ENCODE data around the gene RIIAD1. TPM values are rescaled to one million over a fixed set of nuclear protein-coding genes. Genes with fewer than 3 reads are reported as not detected.
A peak's percentile ranks its signal among the peaks of the same experiment; 100 is the strongest.

RIIAD1 gene
- total RNA-seq, 1 donor = not detected

DNA sequence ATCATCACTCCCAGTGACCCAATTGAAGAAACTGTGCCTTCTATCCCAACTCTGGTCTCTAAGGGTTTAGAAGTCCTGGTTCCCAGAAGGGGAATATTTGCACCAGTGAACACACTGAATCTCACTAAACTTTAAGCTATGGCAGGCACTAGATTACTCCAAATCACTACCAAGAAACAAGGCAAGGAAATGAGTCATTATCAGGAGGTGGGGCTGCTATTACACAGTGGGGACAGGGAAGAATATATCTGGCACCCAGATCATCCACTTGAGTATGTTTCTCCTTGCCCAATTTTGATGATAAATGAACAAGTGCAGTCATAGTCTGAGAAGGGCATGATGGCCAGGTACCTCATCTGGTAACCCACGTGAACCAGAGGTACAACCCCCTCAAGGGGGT lies 35.0 kb downstream of the RIIAD1 start:
- Histone ChIP-seq H3K9me3 (ENCODE audit: low read depth, low read length) (no peaks in the 10 kb centered on the region), H3K27me3 (ENCODE audit: insufficient read depth, low read length) (no peaks in the 10 kb centered on the region), H3K36me3 (ENCODE audit: insufficient read depth, low read length) (peaks cover 35% of the 10 kb centered on the region), H3K79me2 (ENCODE audit: insufficient read depth, low read length) (no peaks in the 10 kb centered on the region), H3K27ac (ENCODE audit: low read depth, low read length) (no peak overlapping the region), H3K4me2 (ENCODE audit: insufficient read depth, low read length) (no peak overlapping the region), H4K20me1 (ENCODE audit: insufficient read depth, low read length) (no peaks in the 10 kb centered on the region), H2AFZ (ENCODE audit: low read length) (no peak overlapping the region), H3K4me1 (ENCODE audit: insufficient read depth, low read length) (peaks cover 4% of the 10 kb centered on the region), H3K4me3 (ENCODE audit: insufficient read depth, low read length) (no peak overlapping the region)
- DNase-seq (ENCODE audit: insufficient read length, low spot score, missing footprints) = peak; percentile 71
- TF ChIP-seq CTCF (IDR thresholded peaks at IDR 0.05; ENCODE audit: extremely low read depth, low read depth, low read length) = no peak

DNA sequence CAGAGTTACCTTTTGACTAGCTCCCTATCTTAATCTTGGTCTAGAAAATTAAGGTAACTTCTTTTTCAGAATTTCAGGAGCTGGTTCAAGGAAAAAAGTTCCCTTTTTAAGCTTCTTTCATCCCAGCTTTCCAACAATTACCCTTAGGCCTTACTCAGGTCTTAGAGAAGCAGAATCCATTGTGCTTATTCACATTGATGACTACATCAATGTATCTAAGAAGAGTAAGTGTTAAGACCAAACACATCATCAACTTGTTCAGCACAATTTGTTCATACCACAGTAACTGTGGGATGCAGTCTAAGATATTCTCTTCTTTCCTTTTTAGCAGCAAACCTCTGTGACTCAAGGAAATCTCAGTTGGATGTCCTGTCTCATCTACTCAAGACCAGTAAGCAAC lies 37.9 kb downstream of the RIIAD1 start:
- TF ChIP-seq CTCF (IDR thresholded peaks at IDR 0.05; ENCODE audit: extremely low read depth, low read depth, low read length) = no peak

GRCh38 chr1:151760597-151761385 lies 39.5 kb downstream of the RIIAD1 start:
- H3K79me2 ChIP-seq (ENCODE audit: insufficient read depth, low read length) = peaks cover 4% of the 10 kb centered on the region
- H3K4me1 ChIP-seq (ENCODE audit: insufficient read depth, low read length) = peaks cover 15% of the 10 kb centered on the region
- H2AFZ ChIP-seq (ENCODE audit: low read length) = no peak overlapping the region
- no peaks in the 10 kb centered on the region for H4K20me1 ChIP-seq (ENCODE audit: insufficient read depth, low read length)
- H3K4me3 ChIP-seq (ENCODE audit: insufficient read depth, low read length) = no peak overlapping the region
- no peaks in the 10 kb centered on the region for H3K9me3 ChIP-seq (ENCODE audit: low read depth, low read length)
- H3K4me2 ChIP-seq (ENCODE audit: insufficient read depth, low read length) = no peak overlapping the region
- peak; percentile 38 for DNase-seq (ENCODE audit: insufficient read length, low spot score, missing footprints)
- no peaks in the 10 kb centered on the region for H3K27me3 ChIP-seq (ENCODE audit: insufficient read depth, low read length)
- no peak for TF ChIP-seq CTCF (IDR thresholded peaks at IDR 0.05; ENCODE audit: extremely low read depth, low read depth, low read length)
- H3K36me3 ChIP-seq (ENCODE audit: insufficient read depth, low read length) = peaks cover 45% of the 10 kb centered on the region
- no peak overlapping the region for H3K27ac ChIP-seq (ENCODE audit: low read depth, low read length)

More for the DNA sequence above, 37.9 kb downstream of the RIIAD1 start:
- H3K27me3 ChIP-seq (ENCODE audit: insufficient read depth, low read length) = no peaks in the 10 kb centered on the region
- no peak overlapping the region for H2AFZ ChIP-seq (ENCODE audit: low read length)
- DNase-seq (ENCODE audit: insufficient read length, low spot score, missing footprints) = no peak
- no peak overlapping the region for H3K4me2 ChIP-seq (ENCODE audit: insufficient read depth, low read length)
- peaks cover 3% of the 10 kb centered on the region for H3K79me2 ChIP-seq (ENCODE audit: insufficient read depth, low read length)
- H3K27ac ChIP-seq (ENCODE audit: low read depth, low read length) = no peak overlapping the region
- H3K4me1 ChIP-seq (ENCODE audit: insufficient read depth, low read length) = peaks cover 13% of the 10 kb centered on the region
- H3K4me3 ChIP-seq (ENCODE audit: insufficient read depth, low read length) = no peak overlapping the region
- peaks cover 45% of the 10 kb centered on the region for H3K36me3 ChIP-seq (ENCODE audit: insufficient read depth, low read length)
- no peaks in the 10 kb centered on the region for H3K9me3 ChIP-seq (ENCODE audit: low read depth, low read length)
- no peaks in the 10 kb centered on the region for H4K20me1 ChIP-seq (ENCODE audit: insufficient read depth, low read length)

Measured in osteoblast (primary cell).